Keratinocyte (primary cell): ENCODE results near the gene PLA2G2F. TPM values are rescaled to one million over a fixed set of nuclear protein-coding genes. Genes with fewer than 3 reads are reported as not detected.

Experiments
- DNase-seq: peaks from one replicate; pipeline ENCODE4 v3.0.0-alpha.2; 2011; ENCODE audit warnings: low read depth, missing footprints, low spot score
- FAIRE-seq: peaks from 2 replicates; lab custom pipeline; 2011; peaks lifted over from hg19 to GRCh38; lab: Jason Lieb, UNC
- H2AFZ ChIP-seq: 2 replicates; pipeline ENCODE4 v1.6.0; 2012; ENCODE audit warnings: low read length, control low read depth, inconsistent platforms; ENCODE audit not compliant: control insufficient read depth
- H3K27ac ChIP-seq: 2 replicates; pipeline ENCODE4 v1.5.1; 2011; ENCODE audit warnings: low read length; ENCODE audit not compliant: control insufficient read depth, insufficient read depth
- H3K27me3 ChIP-seq: 3 replicates; pipeline ENCODE4 v1.6.0; 2011; ENCODE audit warnings: low read length; ENCODE audit not compliant: control insufficient read depth, insufficient read depth; ENCODE audit errors: extremely low read depth
- H3K36me3 ChIP-seq, 2 experiments: 2 replicates in 1 of 2; 3 replicates in 1 of 2; pipeline ENCODE4 v1.5.1; 2011; ENCODE audit warnings: low read length in 2 of 2, mild to moderate bottlenecking in 1 of 2; ENCODE audit not compliant: control insufficient read depth in 2 of 2, insufficient read depth in 2 of 2; ENCODE audit errors: extremely low read depth in 1 of 2
- H3K4me1 ChIP-seq: 3 replicates; pipeline ENCODE4 v1.5.1; 2011; ENCODE audit warnings: low read length; ENCODE audit not compliant: control insufficient read depth, insufficient read depth; ENCODE audit errors: extremely low read depth
- H3K4me2 ChIP-seq: 3 replicates; pipeline ENCODE4 v1.6.0; 2011; ENCODE audit warnings: low read depth, low read length; ENCODE audit not compliant: control insufficient read depth, insufficient read depth; ENCODE audit errors: extremely low read depth
- H3K4me3 ChIP-seq, 3 experiments: fragments of 200-600 bp in 1 of 3; sonication (generic) in 1 of 3; 2 replicates in 2 of 3; 3 replicates in 1 of 3; pipeline ENCODE4 v1.5.1; 2011 to 2016; ENCODE audit warnings: low read length in 3 of 3, mild to moderate bottlenecking in 3 of 3, control low read depth in 2 of 3, inconsistent platforms in 1 of 3, low read depth in 1 of 3, mixed read lengths in 1 of 3, mixed run types in 1 of 3, moderate library complexity in 1 of 3; ENCODE audit not compliant: control insufficient read depth in 2 of 3, insufficient read depth in 2 of 3; ENCODE audit errors: extremely low read depth in 1 of 3
- H3K79me2 ChIP-seq: 2 replicates; pipeline ENCODE4 v1.6.0; 2012; ENCODE audit warnings: low read length; ENCODE audit not compliant: control insufficient read depth, insufficient read depth
- H3K9ac ChIP-seq: 3 replicates; pipeline ENCODE4 v1.6.0; 2011; ENCODE audit warnings: low read length; ENCODE audit not compliant: control insufficient read depth, insufficient read depth; ENCODE audit errors: extremely low read depth
- H3K9me1 ChIP-seq: 3 replicates; pipeline ENCODE4 v1.6.0; 2011; ENCODE audit warnings: low read length; ENCODE audit not compliant: control insufficient read depth, insufficient read depth; ENCODE audit errors: extremely low read depth
- H3K9me3 ChIP-seq: 2 replicates; pipeline ENCODE4 v1.5.1; 2012; ENCODE audit warnings: low read depth, low read length; ENCODE audit not compliant: control insufficient read depth
- H4K20me1 ChIP-seq: 3 replicates; pipeline ENCODE4 v1.6.0; 2011; ENCODE audit warnings: low read length; ENCODE audit not compliant: control insufficient read depth, insufficient read depth; ENCODE audit errors: extremely low read depth
- CTCF ChIP-seq, 3 experiments: IDR thresholded peaks in 1 of 3; conservative IDR thresholded peaks in 1 of 3; optimal IDR thresholded peaks in 1 of 3; 2 replicates in 2 of 3; 3 replicates in 1 of 3; pipeline versions ENCODE3 to v1.5.1; 2011; ENCODE audit warnings: low read length in 3 of 3, mild to moderate bottlenecking in 3 of 3, moderate library complexity in 2 of 3, control low read depth in 1 of 3, inconsistent platforms in 1 of 3; ENCODE audit not compliant: insufficient read depth in 2 of 3; ENCODE audit errors: extremely low read depth in 1 of 3
- EZH2 ChIP-seq: IDR thresholded peaks from one replicate; pipeline ENCODE4 v1.6.1; 2012; ENCODE audit warnings: inconsistent platforms, mild to moderate bottlenecking, low read length, moderate library complexity
- dilution Hi-C: fragments of 300-500 bp; cut with MboI; formaldehyde crosslinking; loops from one replicate; pipeline ENCODE4 v1.7.0; 2020; ENCODE audit warnings: low sequenced_read_pairs; ENCODE audit not compliant: extremely low pct_ligation_motif_present
- polyA plus RNA-seq, 5 experiments: library from polyadenylated mRNA; depleted of rRNA in 3 of 5; stranded (reverse) in 3 of 5; stranded (forward) in 1 of 5; unstranded in 1 of 5; fragments of >200 nt; gene quantifications; 1 replicate in 1 of 5; 2 replicates in 3 of 5; 3 replicates in 1 of 5; pipeline versions ENCODE4 v1.2.1 to v1.2.3, GENCODE V29; 2011 to 2012; ENCODE audit warnings: missing spikeins in 2 of 5, low read depth in 1 of 5, low replicate concordance in 1 of 5

The PLA2G2F gene
- polyA plus RNA-seq, 1 donor (not counting 4 experiments of a cell fraction or from before 2014, with no cell fraction given): 0.26 TPM

- no peak overlapping the region for H2AFZ ChIP-seq
- peaks cover 8% of the 10 kb centered on the region for H3K4me1 ChIP-seq
- H3K36me3 ChIP-seq: no peaks in the 10 kb centered on the region
- no peak overlapping the region for H3K27ac ChIP-seq
- no peak for DNase-seq
- H3K79me2 ChIP-seq: no peaks in the 10 kb centered on the region
- no peaks in the 10 kb centered on the region for H3K9me3 ChIP-seq
- TF ChIP-seq EZH2 (no peak), CTCF (optimal IDR thresholded peaks at IDR 0.05 in 1 of 3, IDR thresholded peaks at IDR 0.05 in 1 of 3, conservative IDR thresholded peaks at IDR 0.05 in 1 of 3; ENCODE audit: extremely low read depth in 1 of 3, insufficient read depth in 2 of 3, low read length in 3 of 3) (no peak)
- no peaks in the 10 kb centered on the region for H4K20me1 ChIP-seq
- dilution Hi-C loops: no loop called here
- H3K4me2 ChIP-seq: no peak overlapping the region
- FAIRE-seq: no peak
- H3K9ac ChIP-seq: no peak overlapping the region
- no peaks in the 10 kb centered on the region for H3K27me3 ChIP-seq
- H3K9me1 ChIP-seq: no peaks in the 10 kb centered on the region
- H3K4me3 ChIP-seq: no peak overlapping the region
Measured at GRCh38 chr1:20148571-20149500, 9.7 kb downstream of the PLA2G2F start.

GRCh38 chr1:20149601-20150325, 10.6 kb downstream of the PLA2G2F start:
- H4K20me1 ChIP-seq: no peaks in the 10 kb centered on the region
- H3K9ac ChIP-seq: no peak overlapping the region
- no peaks in the 10 kb centered on the region for H3K9me3 ChIP-seq
- no peak overlapping the region for H3K27ac ChIP-seq
- no peak overlapping the region for H2AFZ ChIP-seq
- no peaks in the 10 kb centered on the region for H3K79me2 ChIP-seq
- no peaks in the 10 kb centered on the region for H3K36me3 ChIP-seq
- H3K4me2 ChIP-seq: no peak overlapping the region
- dilution Hi-C loops: no loop called here
- no peaks in the 10 kb centered on the region for H3K9me1 ChIP-seq
- DNase-seq: no peak
- FAIRE-seq: no peak
- TF ChIP-seq CTCF (optimal IDR thresholded peaks at IDR 0.05 in 1 of 3, IDR thresholded peaks at IDR 0.05 in 1 of 3, conservative IDR thresholded peaks at IDR 0.05 in 1 of 3; ENCODE audit: extremely low read depth in 1 of 3, insufficient read depth in 2 of 3, low read length in 3 of 3): no peak
- no peak for TF ChIP-seq EZH2
- H3K4me1 ChIP-seq: peaks cover 8% of the 10 kb centered on the region
- H3K27me3 ChIP-seq: no peaks in the 10 kb centered on the region
- no peak overlapping the region for H3K4me3 ChIP-seq
